GM10266 (cell line): ENCODE results near the gene NPAS4.
"Not testable (repeated sequence)": the region's sequence is repeated elsewhere in the genome, so short reads cannot be mapped to it uniquely, and the experiment has no call there.

Source experiments
- DNase-seq: peaks from one replicate; pipeline ENCODE4 v3.0.0; 2012; ENCODE audit errors: extremely low spot score
- CTCF ChIP-seq: IDR thresholded peaks from 2 replicates; pipeline ENCODE4 v1.5.1; 2012; ENCODE audit warnings: mild to moderate bottlenecking, low read depth; ENCODE audit not compliant: control insufficient read depth, insufficient read depth; ENCODE audit errors: missing control alignments

Gene NPAS4

GRCh38 chr11:66451663-66452062 lies 30.8 kb downstream of the NPAS4 start:
- DNase-seq = no peak
- no peak for TF ChIP-seq CTCF

- no peak for TF ChIP-seq CTCF
- DNase-seq = no peak
Measured at GRCh38 chr11:66454247-66454646, 33.4 kb downstream of the NPAS4 start.

- DNase-seq = no peak
- TF ChIP-seq CTCF = no peak
Measured at GRCh38 chr11:66454828-66455227, 34.0 kb downstream of the NPAS4 start.

GRCh38 chr11:66457826-66458225 lies 37.0 kb downstream of the NPAS4 start:
- DNase-seq = no peak
- TF ChIP-seq CTCF = no peak

GRCh38 chr11:66459138-66459778 lies 38.4 kb downstream of the NPAS4 start:
- DNase-seq = no peak
- TF ChIP-seq CTCF = no peak

GRCh38 chr11:66462010-66462409 lies 41.2 kb downstream of the NPAS4 start:
- TF ChIP-seq CTCF = no peak
- DNase-seq = no peak

- no peak for DNase-seq
- TF ChIP-seq CTCF = no peak
Measured at GRCh38 chr11:66462911-66463310, 42.1 kb downstream of the NPAS4 start.

- not testable (repeated sequence) for DNase-seq
Measured at GRCh38 chr11:66464116-66464515, 43.3 kb downstream of the NPAS4 start.
